HEK293 (cell line): ENCODE results near the gene HSPA4.

Experiments
- CTCF ChIA-PET: fragments of 350-600 bp; formaldehyde crosslinking; extraction: SDS; loops from one replicate; lab custom pipeline; 2021; ENCODE audit warnings: antibody characterized with exemption; lab: Yijun Ruan, JAX
- POLR2A ChIA-PET: fragments of 300-600 bp; formaldehyde crosslinking; extraction: SDS; loops from one replicate; lab custom pipeline; 2020; ENCODE audit warnings: antibody characterized with exemption, inconsistent platforms; lab: Yijun Ruan, JAX
- H3K27ac ChIP-seq: fragments of 200-500 bp; sonication (Bioruptor generic); 2 replicates; pipeline ENCODE4 v1.5.1; 2014; ENCODE audit warnings: low read depth, low read length, control low read depth, inconsistent platforms; ENCODE audit errors: extremely low read depth
- H3K36me3 ChIP-seq, 2 experiments: fragments of 200-500 bp in 1 of 2; sonication (Bioruptor generic) in 1 of 2; 1 replicate in 1 of 2; 2 replicates in 1 of 2; pipeline ENCODE4 v1.5.1; 2014 to 2017; ENCODE audit warnings: inconsistent platforms in 2 of 2, low read length in 2 of 2; ENCODE audit not compliant: control insufficient read depth in 2 of 2, insufficient read depth in 1 of 2
- H3K4me1 ChIP-seq: fragments of 200-500 bp; sonication (Bioruptor generic); 2 replicates; pipeline ENCODE4 v1.5.1; 2014; ENCODE audit warnings: mild to moderate bottlenecking, low read length, inconsistent platforms; ENCODE audit not compliant: control insufficient read depth, insufficient read depth
- H3K4me3 ChIP-seq: 2 replicates; pipeline ENCODE4 v1.5.1; 2011; ENCODE audit warnings: low read depth, mild to moderate bottlenecking, control low read depth, low read length, moderate library complexity
- H3K9me3 ChIP-seq: fragments of 200-500 bp; sonication (Bioruptor generic); 2 replicates; pipeline ENCODE4 v1.5.1; 2014; ENCODE audit warnings: low read depth, low read length, inconsistent platforms; ENCODE audit not compliant: control insufficient read depth, insufficient read depth
- BCL11A ChIP-seq: fragments of 450-650 bp; formaldehyde crosslinking; IDR thresholded peaks from 2 replicates; pipeline ENCODE4 v1.5.1; 2016; ENCODE audit warnings: low read depth, missing biosample characterization, missing genetic modification characterization
- BCL11B ChIP-seq: fragments of 450-650 bp; formaldehyde crosslinking; IDR thresholded peaks from 2 replicates; pipeline ENCODE4 v1.5.1; 2016; ENCODE audit warnings: low read depth, missing biosample characterization, missing genetic modification characterization
- KLF8 ChIP-seq: fragments of 450-650 bp; formaldehyde crosslinking; IDR thresholded peaks from 2 replicates; pipeline ENCODE4 v1.5.1; 2016; ENCODE audit warnings: missing biosample characterization, missing genetic modification characterization
- OVOL3 ChIP-seq: fragments of 450-650 bp; formaldehyde crosslinking; IDR thresholded peaks from 2 replicates; pipeline ENCODE4 v1.5.1; 2016; ENCODE audit warnings: missing biosample characterization, missing genetic modification characterization
- TRIM28 ChIP-seq: IDR thresholded peaks from 2 replicates; pipeline ENCODE4 v1.6.1; 2011; ENCODE audit warnings: low read length, control low read depth, borderline replicate concordance
- TSHZ1 ChIP-seq: fragments of 450-650 bp; formaldehyde crosslinking; IDR thresholded peaks from 2 replicates; pipeline ENCODE4 v1.5.1; 2016; ENCODE audit warnings: missing biosample characterization, missing genetic modification characterization, borderline replicate concordance
- WT1 ChIP-seq: fragments of 450-650 bp; formaldehyde crosslinking; IDR thresholded peaks from 2 replicates; pipeline ENCODE4 v1.5.1; 2016; ENCODE audit warnings: missing biosample characterization, missing genetic modification characterization
- ZBTB20 ChIP-seq: fragments of 450-650 bp; formaldehyde crosslinking; IDR thresholded peaks from 2 replicates; pipeline ENCODE4 v1.5.1; 2016; ENCODE audit warnings: missing biosample characterization, missing genetic modification characterization
- ZBTB8A ChIP-seq: fragments of 450-650 bp; formaldehyde crosslinking; IDR thresholded peaks from 2 replicates; pipeline ENCODE4 v1.5.1; 2016; ENCODE audit warnings: missing biosample characterization, missing genetic modification characterization
- ZFHX2 ChIP-seq: fragments of 450-650 bp; formaldehyde crosslinking; conservative IDR thresholded peaks from 2 replicates; pipeline ENCODE4 v1.5.1; 2016; ENCODE audit warnings: missing biosample characterization, missing genetic modification characterization
- ZFP37 ChIP-seq: fragments of 450-650 bp; formaldehyde crosslinking; IDR thresholded peaks from 2 replicates; pipeline ENCODE4 v1.5.1; 2016; ENCODE audit warnings: missing biosample characterization, missing genetic modification characterization
- ZNF132 ChIP-seq: fragments of 450-650 bp; formaldehyde crosslinking; IDR thresholded peaks from 2 replicates; pipeline ENCODE4 v1.5.1; 2017; ENCODE audit warnings: missing biosample characterization, missing genetic modification characterization, borderline replicate concordance
- ZNF175 ChIP-seq: fragments of 450-650 bp; formaldehyde crosslinking; IDR thresholded peaks from 2 replicates; pipeline ENCODE4 v1.5.1; 2016; ENCODE audit warnings: missing biosample characterization, missing genetic modification characterization
- ZNF2 ChIP-seq: fragments of 450-650 bp; formaldehyde crosslinking; IDR thresholded peaks from 2 replicates; pipeline ENCODE4 v1.5.1; 2016; ENCODE audit warnings: missing biosample characterization, missing genetic modification characterization
- ZNF223 ChIP-seq: fragments of 450-650 bp; formaldehyde crosslinking; IDR thresholded peaks from 2 replicates; pipeline ENCODE4 v1.5.1; 2016; ENCODE audit warnings: missing biosample characterization, missing genetic modification characterization
- ZNF23 ChIP-seq: fragments of 450-650 bp; formaldehyde crosslinking; IDR thresholded peaks from 2 replicates; pipeline ENCODE4 v1.5.1; 2016; ENCODE audit warnings: missing biosample characterization, missing genetic modification characterization, borderline replicate concordance
- ZNF266 ChIP-seq: fragments of 450-650 bp; formaldehyde crosslinking; IDR thresholded peaks from 2 replicates; pipeline ENCODE4 v1.5.1; 2016; ENCODE audit warnings: missing biosample characterization, missing genetic modification characterization, low read depth
- ZNF302 ChIP-seq: fragments of 450-650 bp; formaldehyde crosslinking; IDR thresholded peaks from 2 replicates; pipeline ENCODE4 v1.5.1; 2016; ENCODE audit warnings: missing biosample characterization, missing genetic modification characterization, low read depth
- ZNF514 ChIP-seq: fragments of 450-650 bp; formaldehyde crosslinking; IDR thresholded peaks from 2 replicates; pipeline ENCODE4 v1.5.1; 2016; ENCODE audit warnings: missing biosample characterization, missing genetic modification characterization
- ZNF596 ChIP-seq: fragments of 450-650 bp; IDR thresholded peaks from 2 replicates; pipeline ENCODE4 v1.5.0; 2018; ENCODE audit warnings: missing biosample characterization, mild to moderate bottlenecking, missing genetic modification characterization, moderate library complexity
- ZNF624 ChIP-seq: fragments of 450-650 bp; formaldehyde crosslinking; IDR thresholded peaks from 2 replicates; pipeline ENCODE4 v1.5.1; 2017; ENCODE audit warnings: missing biosample characterization, missing genetic modification characterization
- ZNF658 ChIP-seq: fragments of 450-650 bp; formaldehyde crosslinking; IDR thresholded peaks from 2 replicates; pipeline ENCODE4; 2016; ENCODE audit warnings: missing biosample characterization, missing genetic modification characterization
- ZNF664 ChIP-seq: fragments of 450-650 bp; formaldehyde crosslinking; IDR thresholded peaks from 2 replicates; pipeline ENCODE4 v1.5.1; 2016; ENCODE audit warnings: missing biosample characterization, missing genetic modification characterization
- ZNF707 ChIP-seq: fragments of 450-650 bp; formaldehyde crosslinking; IDR thresholded peaks from 2 replicates; pipeline ENCODE4 v1.5.1; 2016; ENCODE audit warnings: missing biosample characterization, missing genetic modification characterization
- ZNF747 ChIP-seq: fragments of 450-650 bp; formaldehyde crosslinking; IDR thresholded peaks from 2 replicates; pipeline ENCODE4 v1.5.1; 2016; ENCODE audit warnings: missing biosample characterization, missing genetic modification characterization
- ZNF785 ChIP-seq: fragments of 450-650 bp; formaldehyde crosslinking; IDR thresholded peaks from 2 replicates; pipeline ENCODE4 v1.5.1; 2016; ENCODE audit warnings: missing biosample characterization, missing genetic modification characterization
- ZSCAN16 ChIP-seq: fragments of 450-650 bp; formaldehyde crosslinking; IDR thresholded peaks from 2 replicates; pipeline ENCODE4 v1.5.1; 2016; ENCODE audit warnings: missing biosample characterization, missing genetic modification characterization
- TF ChIP-seq, protein P1 (sequence below): fragments of 450-650 bp; formaldehyde crosslinking; IDR thresholded peaks from 2 replicates; pipeline ENCODE4 v1.5.1; 2017; ENCODE audit warnings: missing biosample characterization, missing genetic modification characterization

Gene HSPA4

DNA sequence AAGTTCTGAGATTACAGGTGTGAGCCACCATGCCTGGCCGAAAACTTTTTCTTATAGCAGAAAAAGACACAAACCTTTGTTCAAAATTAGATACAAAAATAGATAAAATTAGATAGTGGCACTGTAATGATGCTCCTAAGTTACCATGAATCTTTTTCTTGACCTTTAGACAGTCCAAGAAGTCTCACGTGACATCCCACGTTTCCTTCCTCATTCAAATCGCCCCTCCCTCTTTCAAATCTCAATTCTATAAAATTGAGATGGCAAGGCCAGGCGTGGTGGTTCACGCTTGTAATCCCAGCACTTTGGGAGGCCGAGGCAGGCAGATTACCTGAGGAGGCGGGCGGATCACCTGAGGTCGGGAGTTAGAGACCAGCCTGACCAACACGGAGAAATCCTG is 17.7 kb upstream of the HSPA4 start:
- CTCF ChIA-PET = no interaction called here
- no peak for TF ChIP-seq ZBTB20 (tag by site-specific recombination)
- no peak for TF ChIP-seq BCL11A (tag by site-specific recombination)
- no peak for TF ChIP-seq TSHZ1 (tag by site-specific recombination)
- TF ChIP-seq ZNF514 (tag by site-specific recombination) = no peak
- no peak for TF ChIP-seq KLF8 (tag by site-specific recombination)
- no peak for TF ChIP-seq ZNF658 (tag by site-specific recombination)
- TF ChIP-seq, protein P1, sequence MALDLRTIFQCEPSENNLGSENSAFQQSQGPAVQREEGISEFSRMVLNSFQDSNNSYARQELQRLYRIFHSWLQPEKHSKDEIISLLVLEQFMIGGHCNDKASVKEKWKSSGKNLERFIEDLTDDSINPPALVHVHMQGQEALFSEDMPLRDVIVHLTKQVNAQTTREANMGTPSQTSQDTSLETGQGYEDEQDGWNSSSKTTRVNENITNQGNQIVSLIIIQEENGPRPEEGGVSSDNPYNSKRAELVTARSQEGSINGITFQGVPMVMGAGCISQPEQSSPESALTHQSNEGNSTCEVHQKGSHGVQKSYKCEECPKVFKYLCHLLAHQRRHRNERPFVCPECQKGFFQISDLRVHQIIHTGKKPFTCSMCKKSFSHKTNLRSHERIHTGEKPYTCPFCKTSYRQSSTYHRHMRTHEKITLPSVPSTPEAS (tag by site-specific recombination) = no peak
- no peak for TF ChIP-seq ZFP37 (tag by site-specific recombination)
- TF ChIP-seq TRIM28 = no peak
- TF ChIP-seq ZNF223 (tag by site-specific recombination) = no peak
- TF ChIP-seq ZBTB8A (tag by site-specific recombination) = no peak
- no peak for TF ChIP-seq BCL11B (tag by site-specific recombination)
- no peak for TF ChIP-seq ZNF624 (tag by site-specific recombination)
- no peak for TF ChIP-seq OVOL3 (tag by site-specific recombination)
- TF ChIP-seq ZNF707 (tag by site-specific recombination) = no peak
- TF ChIP-seq ZNF266 = no peak
- TF ChIP-seq ZNF2 = no peak
- Histone ChIP-seq H3K9me3 (no peaks in the 10 kb centered on the region), H3K27ac (no peak overlapping the region), H3K4me3 (no peak overlapping the region), H3K4me1 (peaks cover 12% of the 10 kb centered on the region), H3K36me3 (no peaks in the 10 kb centered on the region)
- POLR2A ChIA-PET = interaction anchor here (0.7 to 1.8 kb wide), 2 partner anchors 18 to 187 kb away, joined by 4 to 9 read pairs; partner anchors contain the start of gene HSPA4

DNA sequence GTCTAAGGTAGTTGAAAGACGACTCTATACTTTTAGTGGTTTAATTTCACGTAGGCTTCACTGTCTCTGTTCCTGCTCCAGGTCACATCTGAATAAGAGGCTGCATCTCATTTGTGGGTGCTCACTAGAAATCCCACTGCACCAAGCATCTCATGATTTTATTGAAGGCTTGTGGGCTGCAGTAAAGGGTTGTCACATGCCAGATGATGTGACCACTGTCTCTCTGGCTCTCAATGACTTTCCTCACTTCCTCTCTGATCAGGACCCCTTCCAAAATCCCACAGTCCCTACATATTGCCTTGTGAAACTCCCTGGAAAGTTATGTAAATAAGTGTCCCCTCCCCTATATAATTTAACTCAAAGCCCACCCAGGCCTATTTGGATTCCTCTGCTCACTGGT is 16.6 kb upstream of the HSPA4 start:
- H3K4me3 ChIP-seq = no peak overlapping the region
- H3K36me3 ChIP-seq = no peaks in the 10 kb centered on the region
- POLR2A ChIA-PET = no interaction called here
- H3K9me3 ChIP-seq = no peaks in the 10 kb centered on the region
- H3K27ac ChIP-seq = no peak overlapping the region
- peaks cover 5% of the 10 kb centered on the region; the same call in 1 of the 2 replicates for H3K4me1 ChIP-seq
- TF ChIP-seq ZNF747 (tag by site-specific recombination) (no peak), ZNF785 (tag by site-specific recombination) (no peak), ZNF664 (no peak), ZSCAN16 (no peak), ZNF23 (tag by site-specific recombination) (no peak), ZFHX2 (tag by site-specific recombination) (no peak), ZNF302 (tag by site-specific recombination) (no peak), ZNF175 (tag by site-specific recombination) (no peak), WT1 (no peak), ZNF132 (tag by site-specific recombination) (no peak), ZNF596 (tag by site-specific recombination) (no peak)
- CTCF ChIA-PET = interaction anchor here (0.6 kb wide), 1 partner anchor 14 kb away, joined by 4 read pairs; no protein-coding TSS in a partner anchor
